Activated CD8-positive, alpha-beta memory T cell treated with anti-CD3 and anti-CD28 coated beads for 48 hours (primary cell): ENCODE data around the gene RPS6KC1.
"Not testable (repeated sequence)": the region's sequence is repeated elsewhere in the genome, so short reads cannot be mapped to it uniquely, and the experiment has no call there.

Source experiments
- DNase-seq, 3 experiments: peaks; one replicate each; pipeline ENCODE4 v3.0.0-alpha.2; 2020; ENCODE audit warnings: low read depth in 2 of 3, low spot score in 2 of 3

The RPS6KC1 gene

DNA sequence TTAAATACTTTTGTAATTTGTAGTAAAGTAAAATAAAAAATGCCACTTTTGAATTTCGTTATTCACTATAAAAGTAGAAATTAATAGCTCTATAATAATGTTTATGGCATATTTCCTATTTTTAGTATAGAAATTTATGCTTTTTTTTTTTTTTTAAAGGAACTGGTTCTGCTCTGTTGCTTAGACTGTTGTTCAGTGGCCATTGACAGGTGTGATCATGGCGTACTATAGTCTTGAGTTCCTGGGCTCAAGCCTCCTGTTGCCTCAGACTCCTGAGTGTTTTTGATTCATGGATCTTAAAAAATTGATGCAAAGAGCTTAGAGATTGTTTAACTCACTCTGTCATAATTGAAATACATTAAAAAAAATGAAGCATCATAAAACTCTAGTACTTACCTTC, 53.6 kb downstream of the RPS6KC1 start:
- DNase-seq, result no peak

- DNase-seq, result no peak
Measured at GRCh38 chr1:213106298-213106697, 55.3 kb downstream of the RPS6KC1 start.

GRCh38 chr1:213107613-213108012, 56.6 kb downstream of the RPS6KC1 start:
- no peak for DNase-seq

DNA sequence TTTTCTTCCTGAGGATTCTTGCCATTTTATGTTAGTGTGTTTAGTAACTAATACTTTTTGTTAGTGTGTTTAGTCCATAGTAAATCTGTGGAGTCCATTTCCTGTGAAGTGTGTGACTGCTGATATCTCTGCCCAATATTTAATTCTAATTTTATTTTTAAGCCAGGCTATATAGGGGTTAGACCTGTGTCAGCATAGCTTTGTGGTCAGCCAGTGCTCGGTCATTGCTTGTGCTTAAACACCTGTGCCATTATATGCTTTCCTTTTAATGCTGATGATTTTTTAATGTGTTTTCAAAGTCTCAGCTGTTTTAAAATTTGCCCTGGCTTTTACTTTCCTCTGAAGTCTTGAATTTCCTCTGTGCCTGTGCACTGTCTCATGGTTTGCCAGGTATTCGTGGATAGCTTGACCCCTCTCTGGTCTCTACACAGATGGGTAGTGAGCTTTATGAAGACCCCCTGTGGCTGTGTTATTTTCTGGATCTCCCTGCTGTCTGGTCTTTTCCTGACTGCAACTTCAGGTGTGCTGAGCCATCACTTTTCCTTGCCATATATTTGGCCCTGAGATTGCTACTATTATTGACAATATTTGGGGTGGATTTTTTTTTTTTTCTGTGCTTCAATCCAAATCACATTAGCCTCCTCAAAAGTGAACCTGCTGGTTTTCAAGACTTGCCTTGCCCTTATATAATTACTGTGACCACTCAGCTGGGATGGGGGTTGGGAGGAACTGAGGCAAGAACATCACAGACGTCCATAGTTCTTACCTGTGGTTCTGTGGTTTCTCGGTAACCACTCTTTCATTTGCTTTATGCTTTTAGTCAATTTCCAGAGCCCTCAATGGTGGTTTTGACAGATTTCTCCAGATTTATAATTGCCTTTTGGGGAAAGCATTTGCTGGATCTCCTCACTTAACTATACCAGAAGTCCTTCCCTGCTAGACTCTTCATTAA, 59.6 kb downstream of the RPS6KC1 start:
- no peak for DNase-seq

DNA sequence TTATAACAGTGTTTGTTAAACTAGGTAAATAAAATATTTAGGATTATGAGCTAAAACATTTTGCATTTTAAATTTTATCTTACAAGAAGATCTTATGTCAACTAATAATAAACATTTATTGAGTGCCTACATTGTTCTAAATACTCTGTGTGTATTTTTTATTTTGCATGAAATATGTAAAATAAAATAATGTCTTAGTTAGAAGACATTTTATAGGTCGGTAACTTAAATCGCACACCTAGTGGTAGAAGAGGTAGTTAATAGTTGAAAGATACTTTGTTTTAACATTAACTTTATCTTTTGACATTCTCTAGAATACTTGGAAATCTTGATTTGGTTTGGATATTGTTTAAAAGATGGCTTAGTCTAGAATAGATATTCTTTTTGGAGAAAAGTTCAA, 60.5 kb downstream of the RPS6KC1 start:
- DNase-seq, result no peak

DNA sequence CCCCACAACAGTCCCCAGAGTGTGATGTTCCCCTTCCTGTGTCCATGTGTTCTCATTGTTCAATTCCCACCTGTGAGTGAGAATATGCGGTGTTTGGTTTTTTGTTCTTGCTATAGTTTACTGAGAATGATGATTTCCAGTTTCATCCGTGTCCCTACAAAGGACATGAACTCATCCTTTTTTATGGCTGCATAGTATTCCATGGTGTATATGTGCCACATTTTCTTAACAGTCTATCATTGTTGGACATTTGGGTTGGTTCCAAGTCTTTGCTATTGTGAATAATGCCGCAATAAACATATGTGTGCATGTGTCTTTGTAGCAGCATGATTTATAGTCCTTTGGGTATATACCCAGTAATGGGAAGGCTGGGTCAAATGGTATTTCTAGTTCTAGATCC, 61.7 kb downstream of the RPS6KC1 start:
- DNase-seq, result not testable (repeated sequence)

DNA sequence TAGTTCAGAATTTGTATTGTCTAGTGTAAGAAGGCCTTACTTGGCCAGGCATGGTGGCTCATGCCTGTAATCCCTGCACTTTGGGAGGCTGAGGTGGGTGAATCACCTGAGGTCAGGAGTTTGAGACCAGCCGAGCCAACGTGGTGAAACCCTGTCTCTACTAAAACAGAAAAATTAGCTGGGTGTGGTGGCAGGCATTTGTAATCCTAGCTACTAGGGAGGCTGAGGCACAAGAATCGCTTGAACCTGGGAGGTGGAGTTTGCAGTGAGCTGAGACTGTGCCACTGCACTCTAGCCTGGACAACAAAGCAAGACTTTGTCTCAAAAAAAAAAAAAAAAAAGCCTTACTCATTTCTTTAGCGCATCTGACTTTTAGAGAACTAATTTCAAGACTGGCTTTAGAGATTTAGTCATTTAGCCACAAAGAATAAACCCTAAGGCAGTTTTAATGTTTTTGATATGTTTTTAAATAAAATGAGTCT, 66.7 kb downstream of the RPS6KC1 start:
- not testable (repeated sequence) for DNase-seq

GRCh38 chr1:213119794-213120193, 68.8 kb downstream of the RPS6KC1 start:
- no peak for DNase-seq

DNA sequence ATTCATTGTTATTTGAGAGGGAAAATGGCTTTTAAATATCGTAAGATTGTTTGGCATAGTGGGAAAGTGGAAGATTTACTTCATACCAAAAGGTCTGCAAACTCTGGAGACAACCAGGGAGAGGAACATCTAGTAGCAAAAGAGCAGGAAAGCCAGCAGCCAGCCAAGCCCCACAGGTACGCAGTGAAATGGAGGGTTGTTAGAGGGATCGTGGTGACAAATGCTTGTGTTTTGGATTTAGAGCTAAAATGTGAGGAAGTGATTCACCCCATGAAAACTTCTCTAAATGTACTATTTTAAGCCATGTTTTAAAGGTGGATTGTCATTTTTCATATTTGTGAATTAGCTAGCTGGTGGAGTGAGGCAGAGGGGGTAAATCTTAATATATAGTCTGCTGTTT, 69.3 kb downstream of the RPS6KC1 start:
- DNase-seq, result no peak

GRCh38 chr1:213120961-213121360, 69.9 kb downstream of the RPS6KC1 start:
- no peak for DNase-seq

DNA sequence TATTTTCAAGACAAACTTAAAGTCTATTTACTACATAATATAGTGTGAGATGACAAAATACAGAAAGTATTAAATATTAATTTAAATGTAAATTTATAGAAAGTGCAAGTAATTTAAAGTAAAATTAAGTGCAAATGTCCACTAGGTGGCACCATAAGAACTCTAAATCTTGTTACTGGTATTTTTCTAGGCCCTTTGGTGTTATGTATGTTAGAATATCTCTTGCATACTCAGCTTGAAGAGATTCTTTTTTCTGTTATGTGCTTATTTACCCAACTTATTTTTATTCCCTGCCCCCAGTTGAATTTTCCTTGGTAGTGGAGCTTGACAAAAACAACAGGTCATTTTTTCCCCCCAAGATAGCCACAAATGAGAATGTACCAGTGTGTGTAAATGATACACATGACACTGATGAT, 71.5 kb downstream of the RPS6KC1 start:
- DNase-seq, result no peak

- no peak for DNase-seq
Measured at GRCh38 chr1:213123087-213123486, 72.0 kb downstream of the RPS6KC1 start.

- no peak for DNase-seq
Measured at GRCh38 chr1:213123536-213123935, 72.5 kb downstream of the RPS6KC1 start.

DNA sequence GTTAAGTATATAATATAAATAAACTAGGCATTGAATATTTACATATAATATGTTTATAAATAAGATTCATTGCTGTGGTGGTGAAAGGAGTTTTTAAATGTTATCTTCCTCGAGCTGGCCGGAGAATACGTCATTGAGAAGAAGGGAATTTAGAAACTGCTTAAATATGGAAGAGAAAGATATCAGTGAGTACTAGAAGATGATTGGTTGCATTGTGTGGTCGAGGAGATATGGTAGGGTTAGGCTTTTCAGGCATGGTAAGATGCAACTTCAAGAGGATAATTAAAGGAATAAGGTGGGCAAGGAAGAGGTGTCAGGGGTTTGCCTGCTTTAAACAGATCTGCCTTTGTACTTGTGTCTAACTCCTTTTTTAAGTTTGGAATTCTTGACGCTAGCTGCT, 73.5 kb downstream of the RPS6KC1 start:
- DNase-seq, result no peak

GRCh38 chr1:213125643-213126042, 74.6 kb downstream of the RPS6KC1 start:
- DNase-seq, result no peak

DNA sequence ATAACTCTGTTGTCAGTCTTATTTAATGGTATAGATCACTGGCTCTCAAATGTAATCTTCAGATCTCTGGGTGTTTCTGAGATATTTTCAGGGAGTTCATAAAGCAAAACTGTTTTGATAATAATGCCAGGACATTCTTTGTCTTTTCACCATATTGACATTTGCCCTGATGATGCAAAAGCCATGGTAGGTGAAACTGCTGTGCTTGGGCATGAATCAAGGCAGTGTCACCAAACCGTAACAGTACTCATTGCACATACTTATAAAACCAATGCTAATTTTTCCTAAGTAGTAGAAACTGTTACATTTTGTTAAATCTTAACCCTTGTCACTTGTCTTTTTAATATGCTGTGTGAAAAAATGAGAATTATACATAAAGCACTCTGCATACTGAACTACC, 76.0 kb downstream of the RPS6KC1 start:
- no peak for DNase-seq

- DNase-seq, result no peak
Measured at GRCh38 chr1:213131851-213132655, 81.0 kb downstream of the RPS6KC1 start.

- no peak for DNase-seq
Measured at GRCh38 chr1:213135572-213135971, 84.5 kb downstream of the RPS6KC1 start.

DNA sequence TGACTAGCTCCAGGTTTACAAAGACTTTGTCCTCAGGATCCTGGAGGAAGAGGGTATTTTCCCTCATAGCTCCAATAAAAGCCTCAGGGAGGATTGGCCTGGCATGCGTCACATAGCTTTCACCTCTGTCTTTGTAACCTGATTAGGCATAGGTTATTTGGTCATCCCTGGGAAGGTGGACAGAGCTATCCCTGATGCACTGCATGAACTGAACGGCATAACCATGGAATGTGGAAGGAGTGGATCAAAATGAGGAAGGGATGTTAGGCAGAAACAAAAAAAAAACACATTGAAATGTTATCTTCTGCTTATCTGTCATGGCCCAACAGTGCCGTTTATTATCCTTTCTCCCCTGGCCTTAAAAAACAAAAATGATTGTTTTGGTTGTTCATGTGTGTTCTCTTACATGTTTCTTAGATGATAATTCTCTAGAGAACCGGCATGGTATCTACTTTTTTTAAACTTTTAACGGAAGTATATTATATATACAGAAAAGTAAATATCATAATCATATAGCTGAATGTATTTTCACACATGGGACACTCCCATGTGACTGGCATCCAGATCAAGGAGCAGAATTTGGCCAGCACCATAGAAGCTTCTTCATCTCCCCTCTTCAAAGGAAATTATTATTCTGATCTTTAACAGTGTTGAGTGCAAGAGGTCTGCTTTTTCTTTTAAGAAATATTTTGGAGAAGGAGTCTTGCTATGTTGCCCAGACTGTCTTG, 85.3 kb downstream of the RPS6KC1 start:
- DNase-seq, result no peak

DNA sequence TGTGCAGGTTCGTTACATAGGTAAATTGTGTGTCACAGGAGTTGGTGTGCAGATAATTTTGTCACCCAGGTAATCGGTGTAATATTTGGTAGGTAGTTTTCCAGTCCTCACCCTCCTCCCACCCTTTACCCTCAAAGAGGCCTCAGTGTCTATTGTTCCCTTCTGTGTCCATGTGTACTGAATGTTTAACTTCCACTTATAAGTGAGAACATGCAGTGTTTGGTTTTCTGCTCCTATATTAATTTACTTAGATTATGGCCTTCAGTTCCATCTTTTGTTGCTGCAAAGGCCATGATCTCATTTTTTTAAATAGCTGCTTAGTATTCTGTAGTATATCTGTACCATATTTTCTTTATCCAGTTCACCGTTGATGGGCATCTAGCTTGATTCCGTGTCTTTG, 87.3 kb downstream of the RPS6KC1 start:
- no peak for DNase-seq

GRCh38 chr1:213138892-213139291, 87.9 kb downstream of the RPS6KC1 start:
- DNase-seq, result no peak
